GM21423 (cell line): Measurements from ENCODE around the gene CDH4.

Experiments
- ATAC-seq: cut with Tn5 transposase; IDR thresholded peaks from one replicate; pipeline ENCODE4 v1.9.1; 2021; ENCODE audit warnings: mild to moderate bottlenecking, moderate library complexity; ENCODE audit not compliant: unreplicated experiment

The CDH4 gene

DNA sequence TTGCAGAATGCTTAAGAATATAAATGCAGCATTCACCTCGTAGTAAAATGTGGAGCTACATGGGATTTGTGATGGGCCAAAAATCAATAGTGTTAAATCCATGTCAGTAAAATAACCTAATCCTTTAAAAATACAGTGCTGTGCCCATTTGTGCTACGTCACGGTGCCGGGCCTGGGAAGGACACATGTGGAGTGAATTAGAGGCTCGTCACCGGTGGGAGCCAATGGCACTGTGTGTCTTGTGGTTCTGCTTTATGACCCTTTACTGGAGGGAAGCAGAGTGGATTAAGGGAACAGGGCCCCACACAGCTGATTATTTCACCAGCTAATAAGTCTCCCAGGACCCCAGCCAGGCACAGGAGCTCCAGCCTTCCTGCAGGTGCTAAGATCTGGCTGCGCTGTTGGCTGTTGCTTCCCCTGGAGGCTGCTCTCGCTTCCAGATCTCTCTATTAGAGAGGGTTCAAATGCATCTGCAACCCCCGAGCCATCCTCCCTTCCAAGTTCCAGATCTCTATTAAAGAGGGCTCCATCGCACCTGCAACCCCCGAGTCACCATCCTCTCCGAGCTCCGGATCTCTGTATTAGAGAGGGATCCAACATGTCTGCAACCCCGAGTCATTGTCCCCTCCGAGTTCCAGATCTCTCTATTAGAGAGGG lies 405.8 kb downstream of the CDH4 start:
- ATAC-seq, result no peak

DNA sequence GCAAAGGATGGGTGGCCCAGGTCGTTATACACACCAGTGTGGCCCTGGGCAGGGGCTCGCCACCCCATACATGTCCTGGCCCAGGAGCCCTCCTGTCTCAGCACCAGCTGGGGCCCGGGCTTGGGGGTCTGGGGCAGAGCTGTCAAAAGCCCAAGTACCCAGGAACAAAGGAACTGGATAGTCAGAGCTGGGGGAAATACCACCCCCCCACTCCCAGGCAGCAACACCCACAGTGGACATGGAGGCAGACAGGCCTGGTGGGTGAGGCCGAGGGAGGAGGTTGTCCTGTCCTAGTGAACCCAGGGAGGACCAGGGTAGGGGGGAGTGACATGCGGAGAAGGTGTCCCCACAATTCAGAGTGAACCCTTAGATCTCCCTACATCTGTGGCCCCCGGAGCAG lies 406.5 kb downstream of the CDH4 start:
- no peak for ATAC-seq

DNA sequence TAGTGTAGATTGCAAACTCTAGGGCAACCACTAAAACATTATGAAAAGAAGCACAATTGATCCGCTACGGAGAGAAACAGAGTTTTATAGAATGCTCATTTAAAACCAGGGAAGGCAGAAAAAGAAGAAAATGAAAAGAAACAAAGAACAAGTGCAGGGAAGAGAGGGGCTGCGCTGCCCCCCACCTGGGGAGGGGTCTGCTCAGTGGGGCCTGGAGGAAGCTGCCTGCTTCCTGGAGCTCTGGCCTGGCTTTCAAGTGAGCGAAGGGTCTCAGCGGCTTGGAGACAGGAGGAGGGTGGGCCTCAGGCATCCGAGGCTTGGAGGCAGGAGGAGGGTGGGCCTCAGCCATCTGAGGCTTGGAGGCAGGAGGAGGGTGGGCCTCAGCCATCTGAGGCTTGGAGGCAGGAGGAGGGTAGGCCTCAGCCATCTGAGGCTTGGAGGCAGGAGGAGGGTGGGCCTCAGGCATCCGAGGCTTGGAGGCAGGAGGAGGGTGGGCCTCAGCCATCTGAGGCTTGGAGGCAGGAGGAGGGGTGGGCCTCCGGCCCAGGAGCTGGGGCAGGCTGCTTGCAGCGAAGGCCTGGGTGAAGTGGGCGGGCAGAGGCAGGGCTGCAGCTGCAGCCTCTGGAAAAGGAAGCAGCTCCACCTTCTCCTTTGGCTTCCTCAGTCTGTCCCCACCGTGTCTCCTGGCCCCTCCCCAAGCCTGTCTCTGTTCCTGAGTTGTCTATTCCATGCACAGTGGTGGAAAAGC lies 407.4 kb downstream of the CDH4 start:
- ATAC-seq, result no peak

DNA sequence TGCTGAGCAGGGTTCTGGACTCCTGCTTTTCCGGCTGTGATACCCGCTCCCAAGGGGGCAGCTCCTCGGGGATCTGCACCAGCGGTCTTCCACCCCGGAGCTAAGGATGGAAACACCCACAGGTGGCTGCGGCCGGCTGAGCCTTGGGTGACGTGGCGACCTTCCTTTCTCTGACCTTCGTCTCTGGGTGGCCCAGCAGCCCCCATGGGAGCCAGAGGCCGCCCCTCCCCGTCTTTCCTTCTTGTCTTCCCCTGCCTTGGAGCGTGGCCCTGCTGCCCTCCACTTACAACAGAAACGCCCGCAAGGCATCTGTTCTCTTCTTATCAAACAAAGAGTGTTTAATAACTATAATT lies 407.9 kb downstream of the CDH4 start:
- ATAC-seq, result no peak

DNA sequence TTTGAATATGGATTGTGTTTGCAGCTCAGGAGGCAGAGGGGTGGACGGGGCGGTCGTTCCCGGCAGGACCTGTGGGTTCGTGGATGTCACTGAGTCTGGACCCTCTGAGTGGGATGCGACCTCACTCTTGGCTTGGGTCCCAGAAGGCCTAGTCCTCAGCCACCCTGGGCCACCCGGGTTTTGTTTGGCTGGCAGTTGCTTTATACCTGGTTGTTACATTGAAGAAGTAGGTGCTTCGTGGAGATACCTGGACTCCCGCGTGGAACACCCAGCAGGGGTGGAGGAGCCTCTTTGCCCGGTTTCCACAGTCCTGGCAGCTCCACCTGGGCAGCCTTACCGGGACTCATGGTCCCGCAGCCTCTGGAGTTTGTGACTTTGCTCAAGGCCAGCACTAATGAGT lies 408.5 kb downstream of the CDH4 start:
- no peak for ATAC-seq

DNA sequence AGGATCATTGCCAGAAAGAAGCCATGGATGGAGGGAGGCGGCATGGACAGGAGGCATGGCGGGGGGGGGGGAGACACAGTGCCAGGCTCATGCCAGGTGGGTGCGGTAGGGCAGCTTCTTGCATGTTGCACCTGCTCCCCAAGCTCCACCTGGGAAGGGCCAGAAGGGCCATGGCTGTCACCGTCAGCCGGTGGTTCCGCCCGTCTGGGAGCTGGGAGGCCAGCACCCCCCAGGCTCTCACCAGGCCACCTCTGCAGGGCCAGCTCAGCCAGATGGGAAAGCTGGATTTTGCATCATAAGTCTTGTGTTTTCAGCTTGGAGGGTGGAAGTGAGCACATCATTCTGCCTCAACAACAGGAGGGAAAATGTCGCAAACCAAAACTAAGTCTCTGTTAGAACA lies 409.0 kb downstream of the CDH4 start:
- ATAC-seq, result no peak

DNA sequence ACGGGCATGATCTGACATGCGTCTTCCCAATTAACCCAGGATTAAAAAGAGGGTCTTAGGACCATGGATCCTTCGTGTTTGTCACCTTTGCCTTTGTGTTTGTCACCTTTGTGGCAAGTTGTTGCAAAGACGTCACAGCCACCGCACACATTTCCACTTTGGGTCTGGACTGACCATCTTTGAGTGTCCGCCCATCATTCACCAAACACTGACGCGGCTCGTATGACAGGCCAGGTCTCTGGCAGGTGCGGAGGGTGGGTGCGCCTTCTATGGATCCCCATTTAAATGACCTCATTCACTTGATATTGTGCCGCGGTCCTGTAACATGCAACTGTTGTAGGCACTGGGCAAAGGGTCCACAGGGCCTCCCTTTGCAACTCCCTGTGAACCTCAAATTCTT lies 409.5 kb downstream of the CDH4 start:
- ATAC-seq, result no peak

DNA sequence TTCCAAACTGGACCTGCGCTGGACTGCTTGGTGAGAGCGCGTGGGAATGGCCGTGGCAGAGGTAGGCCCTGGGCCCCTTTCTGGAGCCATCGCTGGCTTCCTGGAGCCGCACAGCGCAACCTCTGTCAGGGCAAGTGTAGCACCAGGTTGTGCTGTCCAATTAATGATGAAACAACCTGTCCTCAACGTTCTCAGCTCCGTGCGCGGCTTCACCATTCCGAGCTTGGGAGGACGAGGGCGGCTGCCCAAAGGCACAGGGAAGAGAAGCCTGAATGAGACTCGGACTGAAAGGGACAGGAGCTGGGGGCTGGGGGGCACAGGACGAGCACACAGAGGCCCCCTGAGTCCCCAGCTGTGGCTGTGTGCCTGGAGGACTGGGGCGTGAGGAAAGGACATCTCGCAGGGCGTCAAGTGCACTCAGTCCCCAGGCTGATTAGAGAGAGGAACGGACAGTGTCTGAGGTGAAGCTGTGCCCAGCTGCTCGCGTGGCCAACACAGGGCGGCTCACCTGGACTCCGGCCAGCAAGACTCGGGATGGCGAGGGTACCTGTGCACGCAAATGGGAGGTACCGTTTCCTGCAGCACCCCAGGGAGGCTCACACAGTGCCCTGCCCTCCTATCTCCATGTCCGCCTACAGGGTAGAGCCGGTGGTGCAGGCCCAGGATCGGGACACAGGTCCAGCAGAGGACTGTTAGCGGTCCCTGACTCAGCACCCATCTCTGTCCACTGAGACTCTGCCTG lies 410.3 kb downstream of the CDH4 start:
- no peak for ATAC-seq

DNA sequence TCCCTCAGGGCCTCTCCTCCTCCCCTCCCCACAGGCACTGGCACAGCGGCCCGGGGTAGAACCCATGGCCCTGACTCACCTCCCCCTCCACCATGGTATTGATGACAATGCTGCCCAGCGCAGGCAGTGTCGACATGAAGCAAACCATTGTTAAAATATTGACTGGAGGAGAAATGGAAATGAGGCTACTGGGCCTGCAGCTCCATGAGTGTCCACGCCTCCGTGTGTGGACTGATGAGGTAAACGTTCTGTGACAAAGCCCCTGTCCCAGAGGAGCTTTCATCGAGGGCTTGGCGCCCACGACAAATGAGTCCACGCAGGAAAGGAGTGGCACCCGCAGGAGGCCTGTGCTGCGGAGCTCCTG lies 410.9 kb downstream of the CDH4 start:
- no peak for ATAC-seq

DNA sequence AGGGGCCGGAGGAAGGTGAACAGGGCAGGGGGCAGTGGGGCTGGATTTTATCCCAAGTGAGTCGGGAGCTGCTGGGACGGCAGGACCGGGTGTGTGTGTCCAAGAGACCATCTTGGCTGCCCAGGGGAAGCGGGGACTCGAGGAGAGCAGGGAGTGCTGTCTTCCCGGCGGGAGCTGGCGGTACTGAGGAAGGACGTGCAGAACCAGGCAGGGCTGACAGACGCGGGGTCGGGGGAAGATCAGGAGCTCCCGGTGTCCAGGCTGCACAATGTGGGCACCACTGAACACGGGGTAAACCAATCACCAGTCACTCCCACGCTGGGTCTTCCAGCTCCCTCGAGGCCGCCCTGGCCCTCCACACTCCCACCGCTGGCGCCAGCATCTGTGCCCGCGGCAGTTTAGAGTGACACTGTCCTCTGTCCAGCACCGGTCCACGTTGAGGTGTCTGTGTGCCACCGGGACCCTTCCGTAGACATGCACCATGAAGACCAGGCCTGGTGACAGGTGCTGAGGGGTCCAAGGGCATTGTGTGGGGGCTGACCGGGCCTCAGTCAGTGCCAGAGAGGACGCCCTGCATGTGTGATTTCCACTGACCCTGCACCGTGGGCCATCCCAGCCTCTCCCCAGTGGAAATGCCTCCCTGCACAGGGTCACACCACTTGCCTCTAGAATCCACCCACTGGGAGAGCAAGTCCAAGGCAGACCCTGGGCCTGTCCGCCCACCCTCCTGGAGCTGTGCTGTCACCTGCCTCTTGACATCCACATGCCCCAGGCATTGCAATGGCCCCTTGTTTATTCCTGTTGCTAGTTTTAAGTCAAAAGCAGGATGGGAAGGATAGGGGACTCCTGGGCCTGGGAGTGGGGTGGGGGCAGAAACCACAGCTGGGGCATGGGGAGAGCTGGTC lies 411.7 kb downstream of the CDH4 start:
- ATAC-seq, result no peak

DNA sequence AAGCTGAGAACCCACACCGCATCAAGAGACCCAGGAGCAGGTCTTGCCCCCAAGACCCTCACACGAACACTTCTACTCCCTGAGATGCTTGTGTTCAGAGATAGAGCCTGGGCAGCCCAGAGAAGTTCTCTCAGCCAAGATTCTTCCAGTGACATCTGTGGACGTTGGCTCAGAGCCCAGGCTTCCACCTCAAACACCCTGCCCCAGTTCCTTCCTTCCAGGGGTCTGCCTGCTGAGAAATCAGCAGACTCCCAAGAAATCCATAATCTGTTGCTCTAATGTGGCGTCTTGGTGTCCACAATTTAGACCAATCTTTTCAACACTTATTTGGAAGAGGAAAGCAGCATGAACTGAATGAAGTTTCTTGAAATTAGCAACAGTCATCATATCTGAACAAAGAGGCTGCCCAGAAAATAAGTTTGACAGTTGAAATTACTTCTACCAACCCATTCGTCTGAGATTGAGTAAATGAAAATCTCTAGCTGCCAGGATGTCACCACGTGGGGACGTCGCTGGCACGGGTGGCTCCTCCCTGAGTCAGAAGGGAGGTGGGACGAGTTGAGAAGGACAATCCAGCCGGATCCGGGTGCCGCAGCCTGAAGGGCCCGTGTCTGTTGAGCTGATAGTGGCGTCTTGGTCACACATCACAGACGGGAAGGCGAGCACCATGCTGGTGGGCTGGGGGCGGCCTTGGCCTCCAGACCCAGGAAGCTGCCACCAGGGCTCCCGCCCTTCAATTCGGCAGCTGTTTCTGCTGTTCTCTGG lies 412.7 kb downstream of the CDH4 start:
- no peak for ATAC-seq

DNA sequence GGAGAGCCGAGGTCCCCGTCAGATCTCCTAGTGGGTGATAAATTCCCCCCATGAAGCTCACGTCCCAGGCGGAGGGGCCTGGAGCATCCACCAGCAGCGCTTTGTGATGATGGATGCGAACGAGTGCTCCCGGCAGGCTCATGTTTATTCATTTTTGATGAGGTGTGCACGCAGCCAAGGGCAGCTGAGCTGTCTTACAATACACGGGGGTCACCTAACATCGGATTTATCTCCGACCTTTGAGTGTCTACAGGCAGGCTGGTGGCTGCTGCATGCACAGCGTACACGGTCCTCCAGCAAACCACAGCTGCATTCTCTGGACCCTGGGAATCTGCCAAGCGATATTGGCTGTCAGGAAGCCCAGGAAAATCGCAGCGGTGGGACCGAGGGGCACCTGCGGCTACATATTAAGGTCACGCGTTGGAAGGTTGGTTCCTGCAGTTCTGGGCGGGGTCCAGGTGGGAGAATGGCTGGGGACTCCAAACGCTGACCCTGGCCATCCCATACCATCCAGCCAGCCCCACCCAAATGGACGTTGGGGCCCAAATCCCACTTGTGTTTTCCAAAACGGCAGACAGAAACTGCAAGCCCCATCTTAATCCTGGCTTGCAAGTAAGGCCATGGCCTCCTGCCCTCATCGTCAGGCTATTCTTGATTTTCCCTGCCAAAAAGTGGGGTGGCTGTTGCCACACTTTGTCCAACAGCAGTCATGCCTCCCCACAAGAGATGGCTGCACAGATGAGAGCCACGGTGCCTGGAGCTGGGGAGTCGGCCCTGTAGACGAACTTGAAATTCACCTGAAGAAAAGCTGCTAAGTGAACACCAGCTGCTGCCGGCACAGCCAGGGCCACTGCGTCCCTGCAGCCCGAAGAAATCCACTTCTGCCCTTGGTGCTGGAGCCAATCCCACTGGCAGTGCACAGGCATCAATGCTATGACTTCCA lies 413.7 kb downstream of the CDH4 start:
- no peak for ATAC-seq

DNA sequence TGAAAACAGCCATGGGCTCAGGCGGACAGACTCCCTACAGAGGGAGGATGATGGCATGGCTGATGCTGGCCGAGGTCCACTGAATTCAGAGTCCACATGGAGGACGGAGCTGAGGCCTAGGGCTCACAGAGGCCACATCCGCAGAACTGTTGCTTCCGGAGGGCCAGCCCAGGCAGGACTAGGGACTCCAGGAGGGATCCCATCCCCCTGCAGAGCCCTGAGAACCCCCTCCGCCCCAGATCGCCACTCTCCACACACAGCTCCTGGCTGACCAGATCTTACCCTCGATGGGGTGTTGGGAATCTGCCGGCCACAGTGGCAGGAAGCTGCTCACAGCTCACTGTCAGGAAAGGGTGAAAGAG lies 414.4 kb downstream of the CDH4 start:
- ATAC-seq, result no peak

DNA sequence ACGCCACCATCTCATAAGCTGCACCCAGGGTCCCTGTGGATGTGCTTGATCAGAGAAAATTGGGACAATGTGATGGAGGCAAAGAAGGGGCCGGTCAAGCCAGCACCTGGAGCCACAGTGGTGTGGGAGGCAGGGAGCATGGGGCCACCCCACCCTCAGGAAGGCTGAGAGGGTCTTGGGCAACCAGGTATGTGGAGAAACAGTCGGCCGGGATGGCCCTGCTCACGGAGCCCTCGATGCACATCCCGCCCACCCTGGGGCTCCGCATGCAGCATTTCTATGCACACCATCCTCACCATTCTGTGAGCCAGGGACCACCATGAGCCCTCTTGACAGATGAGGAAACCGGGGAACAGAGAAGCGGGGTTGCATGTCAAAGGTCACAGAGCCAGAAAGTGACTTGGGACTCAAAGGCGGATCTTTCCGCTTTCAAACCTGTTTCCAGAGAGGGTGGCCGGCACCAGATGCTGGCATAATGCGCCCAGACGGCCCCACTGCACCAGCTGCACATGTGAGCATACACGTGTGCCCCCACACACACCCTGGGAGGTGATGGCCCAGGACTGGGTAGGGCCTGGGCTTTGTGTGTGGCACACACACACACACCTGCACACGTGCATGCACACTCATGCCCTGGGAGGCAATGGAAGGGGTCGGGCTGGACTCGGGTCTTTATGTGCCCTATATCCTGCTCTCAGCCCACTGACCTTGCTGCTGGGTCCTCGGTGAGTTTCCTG lies 415.2 kb downstream of the CDH4 start:
- ATAC-seq, result no peak

DNA sequence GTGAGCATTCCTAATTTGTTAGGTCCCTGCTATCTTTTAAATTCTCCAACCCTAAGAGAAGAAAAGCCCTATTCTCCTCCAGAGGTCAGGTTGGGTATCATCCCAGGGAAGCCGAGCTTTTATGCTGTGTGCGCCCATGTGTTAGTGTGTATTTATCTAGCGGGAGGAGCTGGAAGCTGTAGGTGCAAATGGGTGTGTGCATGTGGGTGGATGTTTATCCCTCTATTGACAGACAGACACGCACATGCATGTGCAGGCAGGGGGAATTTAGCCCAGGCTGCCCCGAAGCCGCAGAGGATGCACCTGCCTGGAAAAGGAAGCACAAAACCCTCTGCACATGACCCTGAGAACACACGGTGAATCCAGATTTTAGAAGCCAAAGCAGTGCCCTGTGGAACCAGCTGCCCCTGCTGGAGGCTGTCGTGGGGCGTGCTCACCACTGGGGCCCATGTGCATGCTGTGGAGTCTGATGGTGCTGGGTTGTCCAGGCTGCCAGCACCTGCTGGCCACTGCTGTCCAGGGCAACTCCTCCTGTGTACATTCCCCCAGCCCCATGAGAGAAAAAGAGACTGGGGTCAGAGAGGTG lies 416.1 kb downstream of the CDH4 start:
- ATAC-seq, result no peak

DNA sequence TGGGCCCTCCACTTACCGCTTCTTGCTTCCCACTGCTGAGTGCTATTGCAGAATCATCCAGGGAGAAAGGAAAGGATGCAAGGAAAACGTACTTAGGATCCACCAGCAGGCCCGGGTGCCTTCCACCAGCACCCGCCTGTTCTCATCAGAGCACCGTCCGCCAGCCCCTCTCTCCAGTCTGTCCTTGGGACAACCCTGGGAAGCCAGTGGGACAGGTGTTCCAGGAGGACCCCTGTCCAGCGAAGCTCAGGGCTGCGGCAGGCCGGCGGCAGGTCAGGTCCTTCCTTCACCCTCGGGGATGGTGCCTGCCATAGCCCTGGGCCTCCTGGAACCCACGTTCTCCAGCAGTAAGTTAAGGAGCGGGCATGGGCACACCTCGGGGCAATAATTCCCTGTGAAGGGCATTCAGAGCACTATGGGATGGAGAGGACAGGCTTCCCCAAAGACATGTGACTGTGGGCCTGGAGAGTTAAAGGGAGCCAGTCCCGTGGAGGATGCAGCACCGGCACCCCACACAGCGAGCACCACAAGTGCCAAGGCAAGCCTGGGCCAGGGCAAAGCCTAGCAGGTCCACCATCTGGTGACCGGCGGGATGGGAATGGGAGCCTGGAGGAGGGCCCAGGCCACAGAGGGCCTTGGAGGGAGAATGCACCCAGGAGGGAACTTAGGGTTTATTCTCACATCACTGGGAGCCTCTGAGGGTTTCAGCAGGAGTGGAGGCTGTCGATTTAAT lies 416.9 kb downstream of the CDH4 start:
- no peak for ATAC-seq

DNA sequence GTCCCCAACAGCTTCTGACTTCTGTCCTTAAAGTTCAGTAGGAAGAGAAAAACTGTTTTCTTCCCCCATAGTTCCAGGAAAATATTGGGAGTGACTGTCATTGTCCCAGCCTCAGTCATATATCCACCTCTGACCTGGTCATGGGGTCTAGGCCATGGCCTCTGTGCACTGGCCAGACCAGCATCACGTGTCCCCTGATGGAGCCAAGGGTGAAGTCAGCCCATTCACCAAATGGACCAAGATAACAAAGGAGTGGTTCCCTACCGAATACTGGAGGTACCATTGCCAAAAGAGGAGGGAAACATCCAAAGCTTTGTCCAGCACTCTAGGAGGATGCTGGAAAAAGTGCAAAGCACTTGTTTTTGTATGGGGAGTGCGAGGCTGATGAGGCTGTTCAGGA lies 418.2 kb downstream of the CDH4 start:
- no peak for ATAC-seq

DNA sequence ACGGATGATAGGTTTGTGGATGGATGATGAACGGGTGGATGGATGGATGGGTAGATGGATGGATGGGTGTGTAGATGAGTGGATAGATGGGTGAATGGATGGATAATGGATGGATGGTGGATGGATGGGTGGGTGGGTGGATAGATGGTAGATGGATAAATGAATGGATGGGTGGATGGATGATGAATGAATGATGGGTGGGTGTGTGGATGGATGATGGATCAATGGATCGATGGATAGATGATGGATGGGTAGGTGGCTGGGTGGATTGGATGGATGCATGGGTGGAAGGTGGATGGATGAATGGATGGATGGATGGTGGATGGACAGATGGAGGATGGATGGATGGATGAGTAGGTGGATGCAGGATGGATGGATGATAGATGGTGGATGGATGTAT lies 419.5 kb downstream of the CDH4 start:
- ATAC-seq, result no peak
